ENCODE results near the gene NCKAP5.

Gene NCKAP5

GRCh38 chr2:132757676-132758075, 810.6 kb downstream of the NCKAP5 start:
- Histone ChIP-seq H3K18ac (ENCODE audit: low read length) (no peak overlapping the region), H3K4me2 (ENCODE audit: insufficient read depth, low read length, poor library complexity, severe bottlenecking) (no peak overlapping the region), H3K4ac (ENCODE audit: low read length) (no peak overlapping the region), H3K4me1 (ENCODE audit: control insufficient read depth in 2 of 2, insufficient read depth in 1 of 2, low read depth in 1 of 2, low read length in 2 of 2) (peaks cover 4 to 9% of the 10 kb centered on the region in 2 donors), H2AFZ (ENCODE audit: low read length) (no peak overlapping the region), H3K14ac (ENCODE audit: low read length) (no peak overlapping the region), H3K36me3 (replicated peaks in 1 of 2; ENCODE audit: control insufficient read depth in 2 of 2, insufficient read depth in 2 of 2, low read length in 2 of 2) (peaks cover 0 to 26% of the 10 kb centered on the region in 2 donors), H3K27ac (replicated peaks; ENCODE audit: low read length) (no peak overlapping the region), H2AK5ac (ENCODE audit: low read depth, low read length) (no peak overlapping the region), H4K91ac (ENCODE audit: low read depth, low read length, poor library complexity) (no peak overlapping the region), H3K4me3 (ENCODE audit: low read length in 2 of 2) (no peak overlapping the region), H2BK12ac (ENCODE audit: low read length) (no peak overlapping the region), H2BK120ac (ENCODE audit: low read depth, low read length) (no peak overlapping the region), H3K9me3 (replicated peaks in 1 of 2; ENCODE audit: control insufficient read depth in 2 of 2, insufficient read depth in 1 of 2, low read depth in 1 of 2, low read length in 2 of 2) (no peaks in the 10 kb centered on the region), H3K9ac (ENCODE audit: low read depth, low read length, poor library complexity) (no peak overlapping the region), H2BK5ac (ENCODE audit: low read length) (no peak overlapping the region), H3K23ac (ENCODE audit: low read depth, low read length, poor library complexity) (no peak overlapping the region), H3K79me1 (ENCODE audit: low read depth, low read length) (no peaks in the 10 kb centered on the region), H3K27me3 (ENCODE audit: control insufficient read depth in 3 of 3, insufficient read depth in 3 of 3, low read depth in 1 of 3, low read length in 3 of 3) (no peaks in the 10 kb centered on the region), H2BK15ac (ENCODE audit: low read length) (no peak overlapping the region), H4K8ac (ENCODE audit: low read depth, low read length) (no peak overlapping the region)
- WGBS, 2 donors (ENCODE audit: extremely low coverage in 2 of 2, insufficient read length in 2 of 2, insufficient replicate concordance in 1 of 2) = 100% methylated on average over 2 of the region's 3 CpGs
- DNase-seq (ENCODE audit: low spot score) = no peak

DNA sequence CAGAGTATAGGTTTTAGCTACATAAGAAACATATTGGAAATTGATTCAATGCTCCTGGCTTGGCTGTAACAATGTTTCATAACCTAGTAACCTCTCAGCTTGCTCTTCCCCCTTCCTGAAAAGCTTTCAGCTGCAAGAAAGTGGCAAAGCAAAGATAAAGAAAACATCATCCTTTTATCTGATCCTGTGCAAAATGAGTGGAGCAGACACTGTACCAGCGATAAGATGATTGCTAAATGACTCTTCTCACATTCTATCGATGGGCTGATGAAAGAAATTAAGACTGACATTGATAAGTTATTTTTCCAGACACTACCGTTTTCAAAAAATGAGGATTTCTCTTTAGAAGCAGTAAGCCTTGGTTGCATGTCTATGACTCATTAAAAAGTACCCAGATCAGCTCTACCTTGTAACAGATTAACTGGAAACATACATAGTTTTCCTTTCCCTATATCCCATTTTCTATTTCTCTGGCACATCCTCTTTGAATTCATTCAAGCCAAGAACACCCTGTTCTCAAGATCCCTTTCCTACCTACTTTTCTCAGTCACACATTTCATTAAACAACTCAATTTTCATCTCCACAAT, 811.2 kb downstream of the NCKAP5 start:
- H3K27ac ChIP-seq (replicated peaks; ENCODE audit: low read length) = no peak overlapping the region
- H2BK5ac ChIP-seq (ENCODE audit: low read length) = no peak overlapping the region
- no peak overlapping the region for H2BK15ac ChIP-seq (ENCODE audit: low read length)
- no peak overlapping the region for H3K23ac ChIP-seq (ENCODE audit: low read depth, low read length, poor library complexity)
- no peak overlapping the region for H4K8ac ChIP-seq (ENCODE audit: low read depth, low read length)
- H3K27me3 ChIP-seq (ENCODE audit: control insufficient read depth in 3 of 3, insufficient read depth in 3 of 3, low read depth in 1 of 3, low read length in 3 of 3) = no peaks in the 10 kb centered on the region
- H2AK5ac ChIP-seq (ENCODE audit: low read depth, low read length) = no peak overlapping the region
- H3K4ac ChIP-seq (ENCODE audit: low read length) = no peak overlapping the region
- no peak overlapping the region for H3K9ac ChIP-seq (ENCODE audit: low read depth, low read length, poor library complexity)
- no peak overlapping the region for H4K91ac ChIP-seq (ENCODE audit: low read depth, low read length, poor library complexity)
- peaks cover 0 to 23% of the 10 kb centered on the region in 2 donors for H3K36me3 ChIP-seq (replicated peaks in 1 of 2; ENCODE audit: control insufficient read depth in 2 of 2, insufficient read depth in 2 of 2, low read length in 2 of 2)
- H3K4me1 ChIP-seq (ENCODE audit: control insufficient read depth in 2 of 2, insufficient read depth in 1 of 2, low read depth in 1 of 2, low read length in 2 of 2) = peaks cover 4 to 9% of the 10 kb centered on the region in 2 donors
- no peak overlapping the region for H3K4me2 ChIP-seq (ENCODE audit: insufficient read depth, low read length, poor library complexity, severe bottlenecking)
- H2AFZ ChIP-seq (ENCODE audit: low read length) = no peak overlapping the region
- no peak for DNase-seq (ENCODE audit: low spot score)
- WGBS, 2 donors (ENCODE audit: extremely low coverage in 2 of 2, insufficient read length in 2 of 2, insufficient replicate concordance in 1 of 2) = no CpG with 5 or more reads among the region's 3 CpGs
- no peaks in the 10 kb centered on the region for H3K9me3 ChIP-seq (replicated peaks in 1 of 2; ENCODE audit: control insufficient read depth in 2 of 2, insufficient read depth in 1 of 2, low read depth in 1 of 2, low read length in 2 of 2)
- H3K14ac ChIP-seq (ENCODE audit: low read length) = no peak overlapping the region
- H3K4me3 ChIP-seq (ENCODE audit: low read length in 2 of 2) = no peak overlapping the region
- H3K79me1 ChIP-seq (ENCODE audit: low read depth, low read length) = no peaks in the 10 kb centered on the region
- H2BK120ac ChIP-seq (ENCODE audit: low read depth, low read length) = no peak overlapping the region
- H2BK12ac ChIP-seq (ENCODE audit: low read length) = no peak overlapping the region
- H3K18ac ChIP-seq (ENCODE audit: low read length) = no peak overlapping the region

GRCh38 chr2:132754867-132755472, 813.3 kb downstream of the NCKAP5 start:
- Histone ChIP-seq H2BK12ac (ENCODE audit: low read length) (no peak overlapping the region), H3K27ac (replicated peaks; ENCODE audit: low read length) (no peak overlapping the region), H3K4me3 (ENCODE audit: low read length in 2 of 2) (no peak overlapping the region), H3K36me3 (replicated peaks in 1 of 2; ENCODE audit: control insufficient read depth in 2 of 2, insufficient read depth in 2 of 2, low read length in 2 of 2) (peaks cover 0 to 21% of the 10 kb centered on the region in 2 donors), H3K4ac (ENCODE audit: low read length) (no peak overlapping the region), H2BK120ac (ENCODE audit: low read depth, low read length) (no peak overlapping the region), H3K4me2 (ENCODE audit: insufficient read depth, low read length, poor library complexity, severe bottlenecking) (no peak overlapping the region), H2BK15ac (ENCODE audit: low read length) (no peak overlapping the region), H3K4me1 (ENCODE audit: control insufficient read depth in 2 of 2, insufficient read depth in 1 of 2, low read depth in 1 of 2, low read length in 2 of 2) (peaks cover 7 to 16% of the 10 kb centered on the region in 2 donors), H2AK5ac (ENCODE audit: low read depth, low read length) (no peak overlapping the region), H3K9ac (ENCODE audit: low read depth, low read length, poor library complexity) (no peak overlapping the region), H3K14ac (ENCODE audit: low read length) (no peak overlapping the region), H3K27me3 (ENCODE audit: control insufficient read depth in 3 of 3, insufficient read depth in 3 of 3, low read depth in 1 of 3, low read length in 3 of 3) (no peaks in the 10 kb centered on the region), H3K18ac (ENCODE audit: low read length) (no peak overlapping the region), H4K8ac (ENCODE audit: low read depth, low read length) (no peak overlapping the region), H3K23ac (ENCODE audit: low read depth, low read length, poor library complexity) (no peak overlapping the region), H4K91ac (ENCODE audit: low read depth, low read length, poor library complexity) (no peak overlapping the region), H2AFZ (ENCODE audit: low read length) (no peak overlapping the region), H3K79me1 (ENCODE audit: low read depth, low read length) (no peaks in the 10 kb centered on the region), H3K9me3 (replicated peaks in 1 of 2; ENCODE audit: control insufficient read depth in 2 of 2, insufficient read depth in 1 of 2, low read depth in 1 of 2, low read length in 2 of 2) (no peaks in the 10 kb centered on the region), H2BK5ac (ENCODE audit: low read length) (no peak overlapping the region)
- WGBS, 2 donors (ENCODE audit: extremely low coverage in 2 of 2, insufficient read length in 2 of 2, insufficient replicate concordance in 1 of 2) = no CpG with 5 or more reads among the region's 2 CpGs
- no peak for DNase-seq (ENCODE audit: low spot score)

- Histone ChIP-seq H3K4me3 (ENCODE audit: low read length in 2 of 2) (no peak overlapping the region), H3K23ac (ENCODE audit: low read depth, low read length, poor library complexity) (no peak overlapping the region), H2AFZ (ENCODE audit: low read length) (no peak overlapping the region), H3K4me1 (ENCODE audit: control insufficient read depth in 2 of 2, insufficient read depth in 1 of 2, low read depth in 1 of 2, low read length in 2 of 2) (peaks cover 7 to 16% of the 10 kb centered on the region in 2 donors), H2BK5ac (ENCODE audit: low read length) (no peak overlapping the region), H2BK15ac (ENCODE audit: low read length) (no peak overlapping the region), H3K4me2 (ENCODE audit: insufficient read depth, low read length, poor library complexity, severe bottlenecking) (no peak overlapping the region), H3K4ac (ENCODE audit: low read length) (no peak overlapping the region), H3K27me3 (ENCODE audit: control insufficient read depth in 3 of 3, insufficient read depth in 3 of 3, low read depth in 1 of 3, low read length in 3 of 3) (no peaks in the 10 kb centered on the region), H3K14ac (ENCODE audit: low read length) (no peak overlapping the region), H3K9me3 (replicated peaks in 1 of 2; ENCODE audit: control insufficient read depth in 2 of 2, insufficient read depth in 1 of 2, low read depth in 1 of 2, low read length in 2 of 2) (no peaks in the 10 kb centered on the region), H3K18ac (ENCODE audit: low read length) (no peak overlapping the region), H3K27ac (replicated peaks; ENCODE audit: low read length) (no peak overlapping the region), H3K36me3 (replicated peaks in 1 of 2; ENCODE audit: control insufficient read depth in 2 of 2, insufficient read depth in 2 of 2, low read length in 2 of 2) (peaks cover 0 to 21% of the 10 kb centered on the region in 2 donors), H2AK5ac (ENCODE audit: low read depth, low read length) (no peak overlapping the region), H2BK120ac (ENCODE audit: low read depth, low read length) (no peak overlapping the region), H4K8ac (ENCODE audit: low read depth, low read length) (no peak overlapping the region), H4K91ac (ENCODE audit: low read depth, low read length, poor library complexity) (no peak overlapping the region), H3K9ac (ENCODE audit: low read depth, low read length, poor library complexity) (no peak overlapping the region), H2BK12ac (ENCODE audit: low read length) (no peak overlapping the region), H3K79me1 (ENCODE audit: low read depth, low read length) (no peaks in the 10 kb centered on the region)
- DNase-seq (ENCODE audit: low spot score) = no peak
- no CpG with 5 or more reads among the region's 1 CpG for WGBS, 2 donors (ENCODE audit: extremely low coverage in 2 of 2, insufficient read length in 2 of 2, insufficient replicate concordance in 1 of 2)
These were observed 813.9 kb downstream of the NCKAP5 start for GRCh38 chr2:132754392-132754791.
